Measurements from ENCODE around the gene MUC20. TPM values are rescaled to one million over a fixed set of nuclear protein-coding genes. Genes with fewer than 3 reads are reported as not detected.
A peak's percentile ranks its signal among the peaks of the same experiment; 100 is the strongest.

Gene MUC20
- total and polyA plus RNA-seq, 9 of the 15 experiments (the other 6 are each of a cell fraction or from before 2014, with no cell fraction given) = 0.03 to 0.23 (median 0.15) TPM; not detected in 3

DNA sequence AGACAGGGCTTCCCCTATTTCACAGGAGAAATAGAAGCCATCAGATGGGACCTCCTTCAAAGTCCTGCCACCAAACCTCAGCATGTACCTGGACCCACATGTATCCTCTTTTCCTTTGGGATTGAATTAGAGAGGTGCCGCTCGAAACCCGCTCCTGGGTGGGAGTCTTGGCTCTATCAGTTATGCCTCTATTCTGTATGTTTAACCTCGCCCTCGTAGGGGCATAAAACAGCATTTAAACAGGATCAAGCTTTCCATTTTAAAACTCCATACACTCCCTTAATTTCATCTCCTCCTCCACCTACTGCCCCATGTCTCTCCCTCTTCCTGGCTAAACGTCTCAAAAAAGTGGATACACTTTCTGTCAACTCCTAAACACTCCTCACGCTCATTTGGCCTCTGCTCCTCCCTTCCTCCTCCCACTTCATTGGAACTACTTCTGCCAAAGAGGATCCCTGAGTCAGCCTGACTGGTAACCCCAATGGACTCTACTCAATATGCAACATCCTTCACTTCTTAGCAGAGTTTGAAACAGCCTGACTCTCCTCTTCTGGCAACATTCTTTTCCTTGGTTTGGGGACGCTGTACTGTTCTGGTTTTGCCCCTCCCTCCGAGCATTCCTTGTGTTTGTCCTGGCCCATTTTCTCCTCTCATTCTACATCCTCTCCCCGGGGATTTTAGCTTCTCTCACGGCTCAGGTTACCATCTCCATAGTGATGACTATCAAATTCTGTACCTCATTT, 23.0 kb upstream of the MUC20 start (continued):
- no peak for TF ChIP-seq SAFB2 (IDR thresholded peaks at IDR 0.05; ENCODE audit: borderline replicate concordance, low read depth, low read length, severe bottlenecking)
- no peak for TF ChIP-seq TAF9B (IDR thresholded peaks at IDR 0.05; ENCODE audit: partially characterized antibody)
- no peak for TF ChIP-seq SP2 (IDR thresholded peaks at IDR 0.05; ENCODE audit: extremely low read depth, low read depth, low read length, poor library complexity, severe bottlenecking)
- peak; percentile 7; the same call in 1 of the 2 replicates for TF ChIP-seq GABPA (tag; conservative IDR thresholded peaks at IDR 0.05; ENCODE audit: low read depth)
- TF ChIP-seq ZBTB1 (CRISPR knock-in tag; IDR thresholded peaks at IDR 0.05; ENCODE audit: borderline replicate concordance, low read depth) = no peak
- TF ChIP-seq, protein P1, sequence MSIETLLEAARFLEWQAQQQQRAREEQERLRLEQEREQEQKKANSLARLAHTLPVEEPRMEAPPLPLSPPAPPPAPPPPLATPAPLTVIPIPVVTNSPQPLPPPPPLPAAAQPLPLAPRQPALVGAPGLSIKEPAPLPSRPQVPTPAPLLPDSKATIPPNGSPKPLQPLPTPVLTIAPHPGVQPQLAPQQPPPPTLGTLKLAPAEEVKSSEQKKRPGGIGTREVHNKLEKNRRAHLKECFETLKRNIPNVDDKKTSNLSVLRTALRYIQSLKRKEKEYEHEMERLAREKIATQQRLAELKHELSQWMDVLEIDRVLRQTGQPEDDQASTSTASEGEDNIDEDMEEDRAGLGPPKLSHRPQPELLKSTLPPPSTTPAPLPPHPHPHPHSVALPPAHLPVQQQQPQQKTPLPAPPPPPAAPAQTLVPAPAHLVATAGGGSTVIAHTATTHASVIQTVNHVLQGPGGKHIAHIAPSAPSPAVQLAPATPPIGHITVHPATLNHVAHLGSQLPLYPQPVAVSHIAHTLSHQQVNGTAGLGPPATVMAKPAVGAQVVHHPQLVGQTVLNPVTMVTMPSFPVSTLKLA (conservative IDR thresholded peaks at IDR 0.05) = no peak
- no peak for TF ChIP-seq PHTF2 (CRISPR knock-in tag; IDR thresholded peaks at IDR 0.05)
- no peak for TF ChIP-seq RBM15 (IDR thresholded peaks at IDR 0.05; ENCODE audit: insufficient read depth, low read length)
- TF ChIP-seq ZNF184 (CRISPR knock-in tag; IDR thresholded peaks at IDR 0.05) = no peak
- no peak for TF ChIP-seq ZBTB8A (IDR thresholded peaks at IDR 0.05; ENCODE audit: partially characterized antibody)
- TF ChIP-seq, protein P2, sequence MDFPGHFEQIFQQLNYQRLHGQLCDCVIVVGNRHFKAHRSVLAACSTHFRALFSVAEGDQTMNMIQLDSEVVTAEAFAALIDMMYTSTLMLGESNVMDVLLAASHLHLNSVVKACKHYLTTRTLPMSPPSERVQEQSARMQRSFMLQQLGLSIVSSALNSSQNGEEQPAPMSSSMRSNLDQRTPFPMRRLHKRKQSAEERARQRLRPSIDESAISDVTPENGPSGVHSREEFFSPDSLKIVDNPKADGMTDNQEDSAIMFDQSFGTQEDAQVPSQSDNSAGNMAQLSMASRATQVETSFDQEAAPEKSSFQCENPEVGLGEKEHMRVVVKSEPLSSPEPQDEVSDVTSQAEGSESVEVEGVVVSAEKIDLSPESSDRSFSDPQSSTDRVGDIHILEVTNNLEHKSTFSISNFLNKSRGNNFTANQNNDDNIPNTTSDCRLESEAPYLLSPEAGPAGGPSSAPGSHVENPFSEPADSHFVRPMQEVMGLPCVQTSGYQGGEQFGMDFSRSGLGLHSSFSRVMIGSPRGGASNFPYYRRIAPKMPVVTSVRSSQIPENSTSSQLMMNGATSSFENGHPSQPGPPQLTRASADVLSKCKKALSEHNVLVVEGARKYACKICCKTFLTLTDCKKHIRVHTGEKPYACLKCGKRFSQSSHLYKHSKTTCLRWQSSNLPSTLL (IDR thresholded peaks at IDR 0.05) = peak; percentile 56; the same call in 1 of the 2 replicates
- TF ChIP-seq NFYB (IDR thresholded peaks at IDR 0.05; ENCODE audit: extremely low read depth, insufficient read length) = no peak
- TF ChIP-seq CHD2 (IDR thresholded peaks at IDR 0.05; ENCODE audit: low read depth, low read length) = no peak
- TF ChIP-seq, protein P3, sequence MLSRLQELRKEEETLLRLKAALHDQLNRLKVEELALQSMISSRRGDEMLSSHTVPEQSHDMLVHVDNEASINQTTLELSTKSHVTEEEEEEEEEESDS (CRISPR knock-in tag; IDR thresholded peaks at IDR 0.05) = no peak
- TF ChIP-seq, protein P4, sequence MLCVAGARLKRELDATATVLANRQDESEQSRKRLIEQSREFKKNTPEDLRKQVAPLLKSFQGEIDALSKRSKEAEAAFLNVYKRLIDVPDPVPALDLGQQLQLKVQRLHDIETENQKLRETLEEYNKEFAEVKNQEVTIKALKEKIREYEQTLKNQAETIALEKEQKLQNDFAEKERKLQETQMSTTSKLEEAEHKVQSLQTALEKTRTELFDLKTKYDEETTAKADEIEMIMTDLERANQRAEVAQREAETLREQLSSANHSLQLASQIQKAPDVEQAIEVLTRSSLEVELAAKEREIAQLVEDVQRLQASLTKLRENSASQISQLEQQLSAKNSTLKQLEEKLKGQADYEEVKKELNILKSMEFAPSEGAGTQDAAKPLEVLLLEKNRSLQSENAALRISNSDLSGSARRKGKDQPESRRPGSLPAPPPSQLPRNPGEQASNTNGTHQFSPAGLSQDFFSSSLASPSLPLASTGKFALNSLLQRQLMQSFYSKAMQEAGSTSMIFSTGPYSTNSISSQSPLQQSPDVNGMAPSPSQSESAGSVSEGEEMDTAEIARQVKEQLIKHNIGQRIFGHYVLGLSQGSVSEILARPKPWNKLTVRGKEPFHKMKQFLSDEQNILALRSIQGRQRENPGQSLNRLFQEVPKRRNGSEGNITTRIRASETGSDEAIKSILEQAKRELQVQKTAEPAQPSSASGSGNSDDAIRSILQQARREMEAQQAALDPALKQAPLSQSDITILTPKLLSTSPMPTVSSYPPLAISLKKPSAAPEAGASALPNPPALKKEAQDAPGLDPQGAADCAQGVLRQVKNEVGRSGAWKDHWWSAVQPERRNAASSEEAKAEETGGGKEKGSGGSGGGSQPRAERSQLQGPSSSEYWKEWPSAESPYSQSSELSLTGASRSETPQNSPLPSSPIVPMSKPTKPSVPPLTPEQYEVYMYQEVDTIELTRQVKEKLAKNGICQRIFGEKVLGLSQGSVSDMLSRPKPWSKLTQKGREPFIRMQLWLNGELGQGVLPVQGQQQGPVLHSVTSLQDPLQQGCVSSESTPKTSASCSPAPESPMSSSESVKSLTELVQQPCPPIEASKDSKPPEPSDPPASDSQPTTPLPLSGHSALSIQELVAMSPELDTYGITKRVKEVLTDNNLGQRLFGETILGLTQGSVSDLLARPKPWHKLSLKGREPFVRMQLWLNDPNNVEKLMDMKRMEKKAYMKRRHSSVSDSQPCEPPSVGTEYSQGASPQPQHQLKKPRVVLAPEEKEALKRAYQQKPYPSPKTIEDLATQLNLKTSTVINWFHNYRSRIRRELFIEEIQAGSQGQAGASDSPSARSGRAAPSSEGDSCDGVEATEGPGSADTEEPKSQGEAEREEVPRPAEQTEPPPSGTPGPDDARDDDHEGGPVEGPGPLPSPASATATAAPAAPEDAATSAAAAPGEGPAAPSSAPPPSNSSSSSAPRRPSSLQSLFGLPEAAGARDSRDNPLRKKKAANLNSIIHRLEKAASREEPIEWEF (CRISPR knock-in tag; IDR thresholded peaks at IDR 0.05) = 0 out of 2 replicates have a peak, but pooled peaks have one; percentile 58
- no peak for TF ChIP-seq SETDB1 (IDR thresholded peaks at IDR 0.05; ENCODE audit: low read length)
- TF ChIP-seq ZNF316 (IDR thresholded peaks at IDR 0.05) = peak; percentile 98
